NCI-H510A (cell line): Measurements from ENCODE around the gene SIAH2.

Experiments
- DNase-seq: peaks from one replicate; lab custom pipeline; 2025; lab: John Stamatoyannopoulos, UW

The SIAH2 gene

GRCh38 chr3:150748684-150749047 is 14.3 kb downstream of the SIAH2 start:
- DNase-seq: no peak

GRCh38 chr3:150747886-150748683 is 14.9 kb downstream of the SIAH2 start:
- DNase-seq: no peak

- no peak for DNase-seq
Observed at GRCh38 chr3:150746791-150747590, 16.0 kb downstream of the SIAH2 start.

- no peak for DNase-seq
Observed at GRCh38 chr3:150745832-150746231, 17.1 kb downstream of the SIAH2 start.

- no peak for DNase-seq
Observed at GRCh38 chr3:150744919-150745211, 18.1 kb downstream of the SIAH2 start.

- no peak for DNase-seq
Observed at GRCh38 chr3:150744041-150744918, 18.7 kb downstream of the SIAH2 start.

GRCh38 chr3:150743508-150743907 is 19.5 kb downstream of the SIAH2 start:
- DNase-seq: no peak

- DNase-seq: no peak
Observed at GRCh38 chr3:150742679-150743078, 20.3 kb downstream of the SIAH2 start.

- no peak for DNase-seq
Observed at GRCh38 chr3:150742141-150742523, 20.8 kb downstream of the SIAH2 start.

GRCh38 chr3:150741497-150742140 is 21.4 kb downstream of the SIAH2 start:
- no peak for DNase-seq

GRCh38 chr3:150740733-150741496 is 22.1 kb downstream of the SIAH2 start:
- no peak for DNase-seq

- no peak for DNase-seq
Observed at GRCh38 chr3:150739877-150740645, 22.9 kb downstream of the SIAH2 start.

GRCh38 chr3:150739200-150739863 is 23.6 kb downstream of the SIAH2 start:
- DNase-seq: no peak

- no peak for DNase-seq
Observed at GRCh38 chr3:150738688-150739087, 24.3 kb downstream of the SIAH2 start.

GRCh38 chr3:150737874-150738679 is 24.9 kb downstream of the SIAH2 start:
- DNase-seq: no peak

- DNase-seq: no peak
Observed at GRCh38 chr3:150736903-150737832, 25.8 kb downstream of the SIAH2 start.

- no peak for DNase-seq
Observed at GRCh38 chr3:150736316-150736719, 26.7 kb downstream of the SIAH2 start.

- no peak for DNase-seq
Observed at GRCh38 chr3:150734795-150735119, 28.2 kb downstream of the SIAH2 start.
